ENCODE data around the gene COL27A1.

DNA sequence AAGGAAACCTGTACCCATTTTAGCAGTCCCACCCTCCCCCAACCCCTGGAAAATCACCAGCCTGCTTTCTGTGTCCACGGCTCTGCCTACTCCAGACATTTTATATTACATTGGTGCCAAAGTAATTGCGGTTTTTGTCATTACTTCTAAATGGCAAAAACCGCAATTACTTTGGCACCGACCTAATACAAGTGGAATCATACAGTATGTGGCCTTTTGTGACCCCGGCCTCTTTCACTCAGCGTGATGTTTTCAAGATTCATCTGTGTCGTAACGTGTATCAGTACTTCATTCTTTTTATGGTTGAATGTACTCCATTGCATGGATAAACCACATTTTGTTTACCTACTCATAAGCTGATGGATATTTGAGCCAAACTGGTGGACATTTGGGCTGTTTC, 157.8 kb downstream of the COL27A1 start:
- TF ChIP-seq, protein P1, sequence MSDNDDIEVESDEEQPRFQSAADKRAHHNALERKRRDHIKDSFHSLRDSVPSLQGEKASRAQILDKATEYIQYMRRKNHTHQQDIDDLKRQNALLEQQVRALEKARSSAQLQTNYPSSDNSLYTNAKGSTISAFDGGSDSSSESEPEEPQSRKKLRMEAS (IDR thresholded peaks at IDR 0.05; ENCODE audit: low read depth), result no peak
- TF ChIP-seq, protein P2, sequence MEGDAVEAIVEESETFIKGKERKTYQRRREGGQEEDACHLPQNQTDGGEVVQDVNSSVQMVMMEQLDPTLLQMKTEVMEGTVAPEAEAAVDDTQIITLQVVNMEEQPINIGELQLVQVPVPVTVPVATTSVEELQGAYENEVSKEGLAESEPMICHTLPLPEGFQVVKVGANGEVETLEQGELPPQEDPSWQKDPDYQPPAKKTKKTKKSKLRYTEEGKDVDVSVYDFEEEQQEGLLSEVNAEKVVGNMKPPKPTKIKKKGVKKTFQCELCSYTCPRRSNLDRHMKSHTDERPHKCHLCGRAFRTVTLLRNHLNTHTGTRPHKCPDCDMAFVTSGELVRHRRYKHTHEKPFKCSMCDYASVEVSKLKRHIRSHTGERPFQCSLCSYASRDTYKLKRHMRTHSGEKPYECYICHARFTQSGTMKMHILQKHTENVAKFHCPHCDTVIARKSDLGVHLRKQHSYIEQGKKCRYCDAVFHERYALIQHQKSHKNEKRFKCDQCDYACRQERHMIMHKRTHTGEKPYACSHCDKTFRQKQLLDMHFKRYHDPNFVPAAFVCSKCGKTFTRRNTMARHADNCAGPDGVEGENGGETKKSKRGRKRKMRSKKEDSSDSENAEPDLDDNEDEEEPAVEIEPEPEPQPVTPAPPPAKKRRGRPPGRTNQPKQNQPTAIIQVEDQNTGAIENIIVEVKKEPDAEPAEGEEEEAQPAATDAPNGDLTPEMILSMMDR (IDR thresholded peaks at IDR 0.05), result no peak
- no peak for TF ChIP-seq MXI1 (IDR thresholded peaks at IDR 0.05; ENCODE audit: low read depth, low read length)
- TF ChIP-seq TAF1 (IDR thresholded peaks at IDR 0.05; ENCODE audit: borderline replicate concordance, low read depth, low read length), result no peak
- no peak for TF ChIP-seq POLR2AphosphoS5 (IDR thresholded peaks at IDR 0.05; ENCODE audit: low read depth, low read length)
- TF ChIP-seq EP300 (IDR thresholded peaks at IDR 0.05; ENCODE audit: borderline replicate concordance in 1 of 2, low read depth in 1 of 2, low read length in 1 of 2), result no peak
